ENCODE results near the gene RANBP3.
"Not testable (repeated sequence)": the region's sequence is repeated elsewhere in the genome, so short reads cannot be mapped to it uniquely, and the experiment has no call there.

Gene RANBP3

DNA sequence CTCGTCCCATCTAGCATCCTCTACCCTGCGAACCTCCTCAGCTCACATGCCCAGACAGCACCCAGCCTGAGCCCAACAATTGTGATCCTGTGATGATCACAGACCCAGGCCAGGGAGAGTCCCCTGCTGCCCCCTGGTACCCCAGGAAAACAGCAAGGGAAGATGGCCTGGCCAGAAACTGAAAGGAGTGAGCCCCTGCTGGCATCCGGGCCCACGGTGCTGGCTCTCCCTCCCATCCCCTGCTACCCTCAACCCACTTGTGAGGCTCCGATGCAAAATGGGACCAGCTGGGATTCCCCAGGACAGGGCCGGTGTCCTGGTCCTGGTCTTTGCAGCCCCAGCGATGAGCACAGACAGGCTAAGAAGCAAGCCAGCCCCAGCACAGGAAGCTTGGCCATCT is 14.1 kb downstream of the RANBP3 start:
- no peak for DNase-seq

DNA sequence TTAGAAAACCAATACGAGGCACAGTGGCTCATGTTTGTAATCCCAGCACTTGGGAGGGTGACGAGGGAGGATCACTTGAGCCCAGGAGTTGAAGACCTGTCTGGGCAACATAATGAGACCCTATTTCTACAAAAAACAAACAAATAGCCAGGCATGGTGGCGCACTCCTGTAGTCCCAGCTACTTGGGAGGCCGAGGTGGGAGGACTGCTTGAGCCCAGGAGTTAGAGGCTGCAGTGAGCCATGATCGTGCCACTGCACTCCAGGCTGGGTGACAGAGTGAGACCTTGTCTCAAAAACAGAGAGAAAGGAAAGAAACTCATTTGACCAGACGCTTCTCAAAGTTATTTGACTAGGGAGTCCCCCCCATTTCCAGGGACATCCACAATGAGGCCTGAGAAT is 14.7 kb downstream of the RANBP3 start:
- not testable (repeated sequence) for DNase-seq

DNA sequence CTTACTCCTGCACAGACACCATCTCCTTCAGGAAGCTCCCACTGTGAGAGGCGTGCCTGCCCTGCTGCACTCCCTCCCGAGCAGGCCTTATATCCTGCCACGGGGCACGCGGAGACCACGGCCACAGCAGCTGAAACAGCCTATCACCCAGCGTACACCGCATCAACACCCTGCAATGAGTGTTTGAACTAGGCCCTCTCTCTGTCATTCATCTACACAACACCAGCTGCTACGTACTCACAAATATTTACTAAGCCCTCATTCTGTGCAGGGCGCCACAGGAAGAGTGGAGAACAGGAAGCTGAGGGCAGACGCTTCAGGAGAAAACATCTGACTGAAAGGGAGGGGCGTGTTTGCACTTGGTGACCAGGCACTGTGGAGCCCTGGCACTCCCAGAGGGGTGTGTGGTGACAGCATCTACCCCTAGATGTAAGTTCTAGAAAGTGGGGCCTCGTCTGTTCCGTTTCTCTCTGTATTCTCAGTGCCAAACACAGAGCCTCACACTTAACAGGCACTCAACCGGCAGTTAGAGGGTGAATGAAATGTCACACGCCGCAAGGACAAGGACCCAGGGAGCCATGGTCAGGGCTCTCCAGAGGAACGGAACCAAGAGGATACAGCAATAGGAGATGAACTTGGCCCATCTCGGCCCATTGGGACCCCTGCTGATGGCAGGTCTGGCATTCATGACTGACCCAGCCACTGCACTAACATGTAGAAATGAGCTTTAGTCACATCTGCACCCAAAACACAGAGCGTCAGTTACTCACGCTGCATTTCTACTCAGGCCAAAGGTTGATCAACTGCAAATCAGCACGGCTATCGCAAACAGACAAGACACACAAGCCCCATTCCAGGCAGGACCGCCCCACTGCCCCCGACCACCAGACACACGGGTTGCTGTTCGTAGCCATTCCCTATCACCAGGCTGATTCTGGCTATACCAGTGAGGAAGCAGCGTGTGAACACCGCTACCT is 15.7 kb downstream of the RANBP3 start:
- DNase-seq: peak; percentile 96

DNA sequence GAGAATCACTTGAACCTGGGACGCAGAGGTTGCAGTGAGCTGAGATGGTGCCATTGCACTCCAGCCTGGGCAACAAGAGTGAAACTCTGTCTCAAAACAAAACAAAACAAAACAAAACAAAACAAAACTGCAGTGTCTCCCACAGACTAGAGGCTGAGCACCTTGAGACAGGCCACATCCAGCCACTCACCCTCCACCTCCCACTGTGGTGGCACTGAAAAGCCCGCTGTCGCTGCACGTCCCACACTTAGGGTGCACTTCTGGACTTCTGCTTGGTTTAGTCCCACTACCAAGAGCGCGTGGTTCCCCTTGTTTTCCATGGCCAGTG is 16.3 kb downstream of the RANBP3 start:
- DNase-seq: not testable (repeated sequence)

DNA sequence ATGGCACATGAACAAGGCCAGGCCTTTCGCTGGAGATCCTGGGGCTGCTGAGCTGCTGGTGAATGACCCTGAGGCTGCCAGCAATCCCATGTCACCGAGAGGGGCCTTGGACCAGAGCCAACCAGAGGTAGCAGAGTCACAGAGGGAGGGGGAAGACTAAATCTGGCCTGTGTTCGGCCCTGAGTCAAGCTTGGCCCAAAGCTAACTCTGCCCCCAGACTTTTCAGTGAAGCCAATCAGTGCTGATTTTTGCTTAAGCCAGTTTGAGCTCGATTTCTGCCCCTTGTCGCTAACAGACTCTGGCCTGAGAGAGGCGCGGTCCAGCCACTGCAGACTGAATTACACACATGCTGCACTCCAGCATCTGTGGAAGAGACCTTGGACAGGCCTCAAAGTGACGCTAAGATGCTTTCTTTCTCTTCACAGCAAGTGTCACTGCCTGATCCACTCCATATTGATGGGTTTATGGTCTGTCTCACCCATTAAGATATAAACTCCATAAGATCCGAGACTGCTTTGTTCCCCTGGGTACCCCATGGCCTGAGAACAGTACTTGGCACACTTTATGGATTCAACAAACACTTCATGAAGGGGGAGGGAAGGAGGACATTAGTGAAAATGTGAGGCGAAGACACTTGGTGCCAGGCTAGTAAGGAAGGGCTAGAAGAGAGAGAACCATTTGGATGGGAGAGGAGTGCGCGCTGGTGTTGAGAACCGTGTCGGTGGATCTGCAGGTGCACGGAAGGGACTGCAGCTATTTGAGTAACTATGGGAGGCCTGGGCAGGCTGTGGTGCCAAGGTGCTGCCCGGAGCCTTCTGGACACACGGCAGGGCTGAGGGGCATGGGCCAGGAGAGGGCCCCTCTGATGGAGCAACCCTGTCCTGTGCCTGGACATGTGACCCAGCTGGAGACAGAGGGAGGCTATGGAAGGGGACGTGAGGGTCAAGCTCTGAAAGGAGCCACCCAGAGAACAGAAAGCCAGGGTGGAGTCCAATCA is 17.6 kb downstream of the RANBP3 start:
- no peak for DNase-seq

DNA sequence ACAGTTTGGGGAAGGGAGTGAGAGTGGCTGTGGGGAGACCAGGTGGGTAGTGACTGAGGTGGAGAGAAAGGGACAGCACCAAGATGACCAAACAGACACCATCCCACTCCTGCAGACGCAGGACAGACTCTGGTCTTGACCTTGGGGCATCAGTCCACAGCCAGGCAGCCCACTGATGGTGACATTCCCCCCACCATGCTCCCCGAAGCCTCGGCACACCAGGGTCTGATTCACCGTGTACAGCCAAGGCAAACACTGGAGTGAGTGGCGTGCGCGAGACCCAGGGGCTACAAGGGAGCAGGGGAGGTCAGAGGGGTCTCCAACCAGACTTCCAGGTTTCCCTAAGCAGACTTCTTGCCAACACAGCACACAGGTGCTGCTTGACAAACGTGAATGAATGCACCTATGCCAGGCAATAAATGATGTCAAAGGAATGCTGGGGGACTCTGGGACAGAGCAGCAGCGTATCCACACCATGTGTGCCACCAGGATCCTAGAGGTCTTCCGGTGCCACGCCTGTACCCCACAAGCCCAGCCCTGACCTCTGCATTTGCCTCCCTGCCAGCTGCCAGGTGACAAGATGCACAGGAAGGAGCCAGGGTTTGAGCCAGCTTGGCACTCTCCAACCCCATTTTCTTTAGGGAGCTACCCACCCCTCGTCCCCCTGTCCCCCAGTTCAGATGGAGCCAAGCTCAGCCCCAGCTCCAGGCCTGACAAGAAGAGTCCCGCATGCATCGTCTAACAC is 18.5 kb downstream of the RANBP3 start:
- DNase-seq: no peak

DNA sequence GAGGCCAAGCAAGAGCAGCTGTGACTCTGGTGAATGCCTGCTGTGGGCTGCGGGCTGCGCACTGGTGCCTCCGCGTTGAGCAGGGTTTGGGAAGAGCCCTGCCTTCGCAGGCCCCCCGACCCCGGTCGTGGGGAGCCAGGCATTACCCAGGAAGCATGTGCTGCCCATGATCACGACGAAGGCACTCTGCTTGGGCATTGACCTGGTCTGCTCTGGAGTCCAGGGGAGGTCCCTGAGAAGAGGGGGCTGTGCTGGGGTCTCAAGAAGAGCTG is 19.2 kb downstream of the RANBP3 start:
- no peak for DNase-seq

DNA sequence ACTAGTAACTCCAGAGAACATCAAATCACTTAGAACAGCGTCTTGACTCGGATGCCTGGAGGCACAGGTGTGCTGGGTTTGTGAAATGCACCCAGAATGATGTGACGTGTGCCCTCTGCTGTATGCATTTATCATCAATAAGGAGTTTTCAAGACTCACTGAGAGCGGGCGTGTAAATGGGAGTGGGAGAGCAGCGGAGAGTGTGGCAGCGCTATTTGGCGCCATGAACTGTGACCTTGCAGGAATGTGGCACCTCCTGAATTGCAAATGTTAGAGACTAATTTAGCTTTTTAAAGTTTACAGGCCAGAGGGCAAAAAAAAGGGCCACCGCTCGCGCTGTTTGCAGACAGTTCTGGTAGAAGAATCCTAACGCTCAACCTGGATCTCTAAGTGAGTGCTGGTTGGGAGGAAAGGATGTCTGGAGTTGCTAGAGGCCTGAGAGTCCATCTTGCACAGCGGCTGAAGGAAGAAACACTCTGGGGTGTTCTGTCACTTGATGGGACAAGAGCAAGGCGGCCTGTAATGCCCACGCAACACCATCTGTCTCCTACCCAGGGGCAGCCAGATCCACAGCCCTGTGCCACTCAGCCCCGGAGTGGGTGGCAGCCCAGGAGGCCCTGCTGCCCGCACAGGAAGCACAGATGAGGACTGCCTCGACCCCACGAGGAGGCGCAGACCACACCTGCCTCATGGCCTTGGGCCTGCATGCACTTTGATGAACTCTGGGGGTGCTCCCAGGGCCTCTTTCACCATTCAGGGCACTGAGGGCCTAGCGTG is 19.7 kb downstream of the RANBP3 start:
- DNase-seq: no peak

DNA sequence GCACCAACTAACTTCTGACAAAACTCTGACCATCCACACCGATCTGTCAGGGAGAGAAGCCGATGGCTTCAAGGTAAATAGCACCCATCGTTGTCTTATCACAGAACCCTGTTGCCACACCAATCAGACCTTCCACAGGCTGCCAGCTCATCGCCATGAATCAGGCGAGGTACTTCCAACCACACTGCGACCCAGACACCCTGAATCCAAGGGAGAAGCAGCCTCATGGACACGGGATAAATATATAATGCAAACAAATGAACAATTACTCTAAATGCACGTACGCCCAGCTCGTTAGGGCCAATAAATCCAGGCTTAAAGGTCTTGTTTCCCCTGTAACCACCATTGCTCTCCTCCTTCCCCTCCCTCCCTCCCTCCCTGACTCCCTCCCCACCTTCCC is 20.8 kb downstream of the RANBP3 start:
- DNase-seq: peak; percentile 70

DNA sequence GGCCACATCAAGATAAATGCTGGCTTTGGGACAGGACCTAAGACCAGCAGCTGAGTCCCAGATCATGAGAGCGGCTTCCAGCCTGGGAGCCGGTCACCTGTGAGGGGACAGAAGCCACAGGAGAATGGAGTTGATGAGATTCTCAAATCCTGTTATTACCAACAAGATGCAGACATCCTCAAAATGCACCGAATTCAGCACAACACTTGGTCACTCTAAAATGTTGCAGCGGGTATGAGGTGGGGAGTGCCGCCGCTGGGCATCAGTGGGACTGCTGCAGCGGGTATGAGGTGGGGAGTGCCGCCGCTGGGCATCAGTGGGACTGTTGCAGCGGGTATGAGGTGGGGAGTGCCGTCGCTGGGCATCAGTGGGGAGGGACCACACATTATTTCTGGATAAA is 21.2 kb downstream of the RANBP3 start:
- no peak for DNase-seq

DNA sequence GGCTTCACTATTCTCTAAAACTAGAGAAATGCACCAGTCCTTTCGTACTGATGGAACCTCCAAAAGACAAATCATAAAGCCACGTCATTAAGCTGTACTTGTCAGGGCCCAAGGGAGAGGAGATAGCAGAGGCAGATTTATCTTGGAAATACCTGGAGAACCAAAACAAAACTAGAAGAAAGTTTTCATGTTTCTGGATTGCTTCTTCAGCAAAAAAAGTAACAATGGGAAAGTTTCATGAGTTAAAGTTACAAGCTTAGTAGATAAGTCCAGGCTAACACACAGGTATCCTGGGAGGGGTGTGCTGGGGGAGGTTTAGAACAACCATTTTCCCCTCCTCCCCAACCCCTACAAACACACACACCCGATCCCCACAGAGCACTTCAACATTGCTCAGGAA is 21.6 kb downstream of the RANBP3 start:
- no peak for DNase-seq

DNA sequence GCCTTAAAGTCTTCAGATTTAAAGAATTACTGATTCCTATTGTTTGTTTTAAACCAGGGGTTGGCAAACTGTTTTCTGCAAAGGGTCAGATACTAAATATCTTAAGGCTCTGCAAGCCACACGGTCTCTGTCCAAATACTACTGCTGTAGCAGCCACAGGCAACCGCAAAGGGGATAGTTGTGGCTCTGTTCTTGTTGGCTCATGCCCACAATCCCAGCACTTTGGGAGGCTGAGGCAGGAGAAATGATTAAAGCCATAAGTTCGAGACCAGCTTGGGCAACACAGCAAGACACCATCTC is 22.4 kb downstream of the RANBP3 start:
- DNase-seq: no peak

DNA sequence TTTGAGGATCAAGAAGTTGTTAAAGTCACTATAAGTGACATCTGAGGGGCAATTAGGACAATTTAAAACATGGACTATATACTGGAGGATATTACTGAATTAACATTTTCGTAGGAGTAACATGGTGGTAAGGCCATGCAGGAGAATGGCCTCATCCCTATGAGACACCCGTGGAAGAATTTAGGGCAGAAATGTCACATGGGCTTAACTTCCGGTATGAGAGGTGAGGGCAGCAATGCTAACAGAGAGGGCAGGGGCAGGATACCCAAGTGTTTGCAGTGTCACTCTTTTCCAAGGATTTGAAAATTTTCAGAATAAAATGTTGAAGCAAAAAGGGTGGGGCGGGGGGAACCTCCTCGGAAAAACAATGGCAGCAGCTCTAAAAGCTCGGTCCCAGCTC is 23.6 kb downstream of the RANBP3 start:
- no peak for DNase-seq

DNA sequence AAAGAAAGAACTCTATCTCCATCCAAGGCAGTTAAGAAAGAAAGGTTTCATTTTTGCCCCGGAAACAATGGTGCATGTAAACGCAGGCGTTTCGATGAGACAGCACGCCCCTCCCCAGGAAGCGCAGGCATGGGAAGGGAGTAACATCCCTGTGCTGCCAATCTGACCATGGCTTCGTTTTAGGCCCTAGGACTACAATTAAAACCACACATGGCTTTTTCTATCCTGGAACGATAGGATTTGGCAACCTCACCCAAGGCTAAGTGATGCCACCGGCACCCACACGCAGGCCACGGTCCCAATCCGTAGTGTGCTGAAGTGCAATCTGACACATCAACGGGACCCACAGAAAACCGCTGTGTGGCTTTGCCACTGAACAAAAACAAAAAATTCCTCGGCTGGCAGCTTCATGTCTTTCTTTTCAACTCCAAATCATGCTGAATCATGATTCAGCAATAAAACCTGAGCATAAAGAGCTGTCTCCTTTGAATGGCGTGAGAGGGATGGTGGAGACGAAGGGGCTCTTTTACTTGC is 24.2 kb downstream of the RANBP3 start:
- no peak for DNase-seq

DNA sequence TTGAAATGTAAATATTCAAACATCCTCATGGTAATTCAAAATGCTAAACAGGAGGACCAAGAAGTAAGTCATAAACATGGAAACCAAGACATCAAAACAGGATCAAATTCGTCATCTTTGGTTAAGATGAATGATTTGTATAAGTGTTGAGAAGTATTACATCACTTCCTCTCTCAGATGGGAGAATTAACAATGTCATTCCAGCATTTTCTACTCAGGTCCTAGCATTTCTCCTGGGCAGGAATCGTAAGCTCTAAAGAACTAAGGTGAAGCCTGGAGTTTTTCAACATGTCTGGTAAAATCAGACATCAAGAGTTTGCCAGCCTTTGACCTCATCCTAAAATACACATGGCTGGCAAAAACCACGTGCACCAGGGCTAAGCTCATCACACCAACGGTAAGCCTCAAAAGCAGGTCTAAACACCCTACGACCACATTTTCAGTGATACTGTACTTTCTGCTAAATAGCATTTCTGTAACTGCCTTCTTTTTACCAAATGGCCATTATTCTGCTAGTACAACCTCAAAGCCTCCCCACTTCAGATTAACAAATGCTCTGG is 24.8 kb downstream of the RANBP3 start:
- DNase-seq: no peak

DNA sequence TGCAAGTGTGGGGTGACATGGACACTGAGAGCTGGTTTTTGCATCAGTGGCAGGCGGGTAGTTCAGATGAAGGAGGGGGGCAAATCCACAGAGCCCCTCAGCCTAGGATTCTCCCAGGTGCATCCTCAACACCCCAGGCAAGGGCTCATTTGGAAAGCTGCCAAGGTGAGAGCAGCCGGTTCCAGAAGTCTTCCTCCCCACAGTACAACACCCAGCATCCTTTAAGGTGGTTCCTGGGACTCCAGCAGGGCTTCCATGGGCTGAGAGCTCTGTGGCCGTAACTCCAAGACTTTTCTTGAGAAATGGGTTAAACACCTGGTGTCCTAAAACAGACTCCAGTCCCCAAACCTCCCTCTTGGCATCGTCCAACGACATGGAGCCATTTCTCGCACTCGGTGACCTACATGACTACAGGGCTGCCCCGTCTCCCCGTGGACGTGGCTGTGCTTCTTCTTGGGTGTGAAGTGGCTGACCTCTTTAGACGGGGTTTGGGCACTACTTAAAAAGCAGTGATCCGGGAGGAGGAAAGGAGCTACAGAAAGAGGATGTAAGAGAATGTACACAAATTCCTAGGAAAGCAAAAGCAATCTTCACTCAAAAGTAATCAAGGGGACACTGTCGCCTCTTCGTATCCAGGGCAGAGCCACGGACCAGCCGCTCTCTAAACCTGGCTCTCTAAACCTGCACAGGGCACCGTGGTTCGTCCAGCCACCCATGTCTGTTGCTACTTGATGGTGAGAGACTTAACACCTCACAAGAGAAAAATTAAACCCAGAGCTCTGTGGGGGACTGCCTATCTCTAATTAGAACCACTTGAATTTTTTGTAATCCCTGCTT is 25.5 kb downstream of the RANBP3 start:
- no peak for DNase-seq

DNA sequence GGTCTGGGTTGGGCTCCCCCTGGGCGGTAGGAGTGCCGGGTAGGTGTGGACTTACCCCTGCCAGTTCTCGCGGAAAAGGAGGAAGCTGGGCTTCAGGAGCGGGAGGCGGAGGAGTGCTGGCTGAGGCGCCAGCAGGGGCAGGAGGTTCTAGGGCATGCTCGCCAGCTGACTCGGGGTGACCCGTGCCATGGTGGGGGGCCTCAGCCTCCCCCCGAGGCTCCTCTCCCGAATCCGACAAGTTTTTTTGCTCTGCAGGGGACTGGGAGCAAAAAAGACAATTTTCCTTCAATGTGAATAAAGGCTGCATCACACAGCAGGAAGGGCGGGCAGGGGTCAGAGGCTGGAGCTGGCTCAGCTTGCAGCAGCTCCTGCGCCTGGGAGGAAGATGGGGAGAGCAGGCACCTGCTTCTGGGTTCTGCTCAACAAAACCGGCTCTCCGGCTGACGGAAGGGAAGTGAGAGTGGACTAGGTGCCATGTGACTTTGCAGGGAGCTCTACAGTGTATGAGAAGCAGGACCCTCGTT is 26.5 kb downstream of the RANBP3 start:
- DNase-seq: no peak

DNA sequence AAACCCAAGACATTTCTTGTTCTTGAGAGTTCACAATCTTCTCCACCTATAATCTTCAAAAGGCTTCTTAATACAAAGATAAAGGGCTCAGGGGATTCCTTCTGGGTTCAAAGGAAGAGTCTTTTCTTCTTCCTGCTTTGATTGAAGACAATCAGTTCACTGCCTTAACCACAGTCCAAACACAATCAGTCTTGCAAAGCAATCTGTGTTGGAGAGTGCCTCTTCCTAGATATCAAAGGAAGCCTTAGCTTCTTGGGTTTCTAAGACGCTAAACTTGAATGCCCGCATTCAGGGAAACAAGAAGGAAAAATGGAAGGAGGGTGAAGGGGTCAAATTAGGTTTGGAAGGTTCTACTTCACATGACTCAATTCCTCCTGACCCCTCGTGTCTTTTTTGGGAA is 27.2 kb downstream of the RANBP3 start:
- DNase-seq: no peak

DNA sequence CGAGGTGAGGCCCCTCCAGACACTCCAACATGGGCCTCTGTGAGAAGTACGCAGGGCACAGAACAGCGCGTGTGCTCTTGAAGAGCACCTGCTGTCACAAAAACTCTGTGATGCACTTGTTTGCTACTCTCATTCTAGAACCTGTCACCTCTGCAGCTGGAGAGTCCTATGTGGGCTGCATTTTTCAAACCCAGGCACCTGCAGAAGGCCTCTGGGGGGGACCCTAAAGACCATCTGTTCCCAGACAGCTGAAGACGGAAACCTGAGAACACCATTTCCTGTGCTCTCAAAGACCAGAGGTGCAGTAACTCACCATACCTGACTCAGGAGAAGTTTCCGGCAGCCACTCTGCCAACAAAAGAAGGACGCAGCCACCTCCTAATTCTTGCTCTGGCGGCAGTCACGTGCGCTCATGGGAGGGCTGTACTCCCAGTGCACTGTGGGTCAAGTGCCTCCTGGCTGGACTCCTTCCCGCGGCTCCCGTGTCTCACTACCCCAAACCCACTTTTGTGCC is 28.1 kb downstream of the RANBP3 start:
- no peak for DNase-seq

DNA sequence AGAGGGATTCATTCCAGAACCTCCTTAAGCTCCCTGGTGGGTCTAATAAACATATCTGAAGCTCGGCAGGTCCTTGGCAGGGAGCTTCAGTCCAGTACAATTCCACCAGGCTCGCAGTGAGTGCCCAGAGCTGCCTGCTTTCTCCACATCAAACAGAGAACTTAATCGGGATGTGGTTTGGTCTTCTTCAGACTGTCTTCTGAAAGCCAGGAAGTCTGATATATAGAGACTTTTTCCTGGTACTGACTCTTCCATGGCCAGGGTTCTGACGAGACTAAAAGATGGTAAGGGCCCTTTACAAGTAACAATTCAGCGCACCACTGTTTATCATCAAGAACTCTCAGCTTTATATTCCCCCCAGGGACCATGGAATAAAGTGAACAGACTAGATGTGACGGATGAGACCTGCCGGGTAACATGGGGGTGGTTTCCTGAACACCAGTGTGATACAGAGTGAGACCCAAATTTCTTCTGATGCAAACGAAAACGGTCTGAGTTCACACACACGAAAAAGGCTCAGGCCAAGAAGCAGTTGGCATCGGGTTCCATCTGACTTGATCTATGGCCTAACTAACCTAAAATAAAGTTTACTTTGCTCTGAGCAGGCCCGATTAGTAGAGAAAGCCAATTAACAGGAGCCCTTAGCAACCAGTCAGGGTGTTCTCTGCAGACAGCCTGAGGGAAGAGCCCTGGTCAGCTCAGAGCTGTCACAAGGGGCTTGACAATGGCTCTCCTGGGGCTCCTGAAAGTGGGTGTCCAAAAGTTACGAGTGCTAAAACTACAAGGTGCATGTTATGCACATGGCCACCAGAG is 29.0 kb downstream of the RANBP3 start:
- no peak for DNase-seq
